Measurements from ENCODE around the gene MOB2.

MOB2 gene

DNA sequence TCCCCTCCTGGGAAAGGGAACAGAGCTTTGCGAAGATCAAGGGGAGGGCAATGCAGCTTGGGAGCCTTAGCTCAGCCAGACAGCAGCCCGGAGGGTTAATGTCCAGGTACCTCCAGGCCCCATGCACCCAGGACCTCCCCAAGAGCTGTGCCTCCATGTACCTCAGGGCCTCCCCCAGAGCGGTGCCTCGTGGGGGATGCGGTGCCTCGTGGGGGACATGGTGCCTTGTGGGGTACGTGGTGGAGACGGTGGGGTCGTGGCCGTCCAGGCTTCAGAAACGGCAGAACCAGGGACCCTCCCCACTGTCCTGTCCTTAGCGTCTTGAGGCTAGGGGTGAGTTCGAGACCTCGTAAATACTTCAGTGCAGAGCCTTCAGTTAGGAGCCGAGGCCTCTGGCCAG lies 63.6 kb downstream of the MOB2 start:
- Histone ChIP-seq H3K4me2 (ENCODE audit: low read length) (no peak overlapping the region), H4K20me1 (ENCODE audit: insufficient read depth, low read length) (no peaks in the 10 kb centered on the region), H3K4me3 (ENCODE audit: low read length) (no peak overlapping the region), H3K4me1 (ENCODE audit: low read length) (no peaks in the 10 kb centered on the region), H3K79me2 (ENCODE audit: low read length) (no peaks in the 10 kb centered on the region), H3K27me3 (ENCODE audit: low read depth, low read length) (no peaks in the 10 kb centered on the region), H3K9me3 (ENCODE audit: insufficient read depth, low read length) (0 out of 2 replicates have a peak, but pooled peaks cover 2% of the 10 kb centered on the region), H3K9ac (ENCODE audit: low read length) (no peak overlapping the region), H3K27ac (ENCODE audit: low read length) (no peak overlapping the region), H2AFZ (ENCODE audit: low read depth, low read length) (no peak overlapping the region), H3K36me3 (replicated peaks; ENCODE audit: low read depth, low read length) (no peaks in the 10 kb centered on the region)
- no peak for TF ChIP-seq EZH2phosphoT487 (IDR thresholded peaks at IDR 0.05; ENCODE audit: low read depth)
- no peak for TF ChIP-seq CTCF (IDR thresholded peaks at IDR 0.05; ENCODE audit: low read depth, low read length)

- no peak overlapping the region for H3K27ac ChIP-seq (ENCODE audit: low read length)
- H3K27me3 ChIP-seq (ENCODE audit: low read depth, low read length), result no peaks in the 10 kb centered on the region
- 0 out of 2 replicates have a peak, but pooled peaks cover 3% of the 10 kb centered on the region for H3K9me3 ChIP-seq (ENCODE audit: insufficient read depth, low read length)
- no peaks in the 10 kb centered on the region for H3K4me1 ChIP-seq (ENCODE audit: low read length)
- TF ChIP-seq CTCF (IDR thresholded peaks at IDR 0.05; ENCODE audit: low read depth, low read length) (no peak), EZH2phosphoT487 (IDR thresholded peaks at IDR 0.05; ENCODE audit: low read depth) (no peak)
- H3K4me3 ChIP-seq (ENCODE audit: low read length), result no peak overlapping the region
- no peaks in the 10 kb centered on the region for H3K79me2 ChIP-seq (ENCODE audit: low read length)
- no peak overlapping the region for H2AFZ ChIP-seq (ENCODE audit: low read depth, low read length)
- H3K9ac ChIP-seq (ENCODE audit: low read length), result no peak overlapping the region
- H3K4me2 ChIP-seq (ENCODE audit: low read length), result no peak overlapping the region
- H3K36me3 ChIP-seq (replicated peaks; ENCODE audit: low read depth, low read length), result no peaks in the 10 kb centered on the region
- no peaks in the 10 kb centered on the region for H4K20me1 ChIP-seq (ENCODE audit: insufficient read depth, low read length)
These were observed 64.1 kb downstream of the MOB2 start for GRCh38 chr11:1422481-1422880.

DNA sequence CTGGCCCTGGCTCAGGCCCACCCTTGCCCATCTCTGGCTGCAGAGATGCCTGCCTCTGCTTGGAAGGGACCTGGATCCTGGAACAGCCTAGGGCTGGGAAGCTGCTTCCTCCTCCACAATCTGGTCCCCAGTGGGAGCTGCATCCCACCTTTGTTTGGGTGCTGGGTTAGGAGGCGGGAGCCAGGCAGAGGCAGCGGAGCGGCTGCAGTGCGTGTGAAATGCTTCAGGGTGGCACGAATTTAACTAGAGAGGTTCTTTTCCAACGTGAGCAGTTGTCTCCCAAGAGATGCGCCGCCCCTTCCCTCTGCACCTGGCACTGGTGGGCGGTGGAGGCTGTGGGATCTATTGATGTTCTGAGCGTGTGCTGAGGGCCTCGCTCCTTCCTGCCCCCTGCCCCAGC lies 65.3 kb downstream of the MOB2 start:
- TF ChIP-seq EZH2phosphoT487 (IDR thresholded peaks at IDR 0.05; ENCODE audit: low read depth) (no peak), CTCF (IDR thresholded peaks at IDR 0.05; ENCODE audit: low read depth, low read length) (no peak)
- H3K9me3 ChIP-seq (ENCODE audit: insufficient read depth, low read length), result peaks cover 7% of the 10 kb centered on the region; the same call in 1 of the 2 replicates
- H4K20me1 ChIP-seq (ENCODE audit: insufficient read depth, low read length), result no peaks in the 10 kb centered on the region
- no peaks in the 10 kb centered on the region for H3K27me3 ChIP-seq (ENCODE audit: low read depth, low read length)
- H2AFZ ChIP-seq (ENCODE audit: low read depth, low read length), result no peak overlapping the region
- no peak overlapping the region for H3K27ac ChIP-seq (ENCODE audit: low read length)
- H3K36me3 ChIP-seq (replicated peaks; ENCODE audit: low read depth, low read length), result no peaks in the 10 kb centered on the region
- no peaks in the 10 kb centered on the region for H3K4me1 ChIP-seq (ENCODE audit: low read length)
- H3K79me2 ChIP-seq (ENCODE audit: low read length), result no peaks in the 10 kb centered on the region
- no peak overlapping the region for H3K4me3 ChIP-seq (ENCODE audit: low read length)
- no peak overlapping the region for H3K4me2 ChIP-seq (ENCODE audit: low read length)
- H3K9ac ChIP-seq (ENCODE audit: low read length), result no peak overlapping the region

GRCh38 chr11:1419811-1420210 lies 66.8 kb downstream of the MOB2 start:
- Histone ChIP-seq H3K4me1 (ENCODE audit: low read length) (no peaks in the 10 kb centered on the region), H3K27ac (ENCODE audit: low read length) (no peak overlapping the region), H3K79me2 (ENCODE audit: low read length) (no peaks in the 10 kb centered on the region), H3K9ac (ENCODE audit: low read length) (no peak overlapping the region), H3K4me3 (ENCODE audit: low read length) (no peak overlapping the region), H4K20me1 (ENCODE audit: insufficient read depth, low read length) (no peaks in the 10 kb centered on the region), H3K9me3 (ENCODE audit: insufficient read depth, low read length) (peaks cover 7% of the 10 kb centered on the region; the same call in 1 of the 2 replicates), H3K36me3 (replicated peaks; ENCODE audit: low read depth, low read length) (no peaks in the 10 kb centered on the region), H3K27me3 (ENCODE audit: low read depth, low read length) (no peaks in the 10 kb centered on the region), H2AFZ (ENCODE audit: low read depth, low read length) (no peak overlapping the region), H3K4me2 (ENCODE audit: low read length) (no peak overlapping the region)
- TF ChIP-seq EZH2phosphoT487 (IDR thresholded peaks at IDR 0.05; ENCODE audit: low read depth) (no peak), CTCF (IDR thresholded peaks at IDR 0.05; ENCODE audit: low read depth, low read length) (no peak)

Data from OCI-LY3 (cell line).